H1 (cell line): ENCODE results near the gene OR2V2. TPM values are rescaled to one million over a fixed set of nuclear protein-coding genes. Genes with fewer than 3 reads are reported as not detected.

ENCODE experiments used
- CHD2 ChIP-seq: IDR thresholded peaks from 2 replicates; pipeline ENCODE4 v1.6.1; 2012; ENCODE audit warnings: low read length, improper control_type of control experiment
- EGR1 ChIP-seq: IDR thresholded peaks from 2 replicates; pipeline ENCODE4 v1.6.1; 2011; ENCODE audit warnings: low read depth, low read length, borderline replicate concordance
- GTF2F1 ChIP-seq: IDR thresholded peaks from 2 replicates; pipeline ENCODE4 v1.6.1; 2012; ENCODE audit warnings: low read depth, low read length, improper control_type of control experiment, borderline replicate concordance
- RNF2 ChIP-seq: fragments of 200-900, 300-1000 bp; sonication (generic); IDR thresholded peaks from 2 replicates; pipeline ENCODE4 v1.7.1; 2016; ENCODE audit warnings: borderline replicate concordance, low read depth, mild to moderate bottlenecking, antibody characterized with exemption, low read length; ENCODE audit not compliant: poor library complexity, severe bottlenecking; ENCODE audit errors: missing control alignments
- SIX5 ChIP-seq: IDR thresholded peaks from 2 replicates; pipeline ENCODE4 v1.6.1; 2011; ENCODE audit warnings: mild to moderate bottlenecking, low read depth, low read length
- TAF7 ChIP-seq: optimal IDR thresholded peaks from 2 replicates; pipeline ENCODE3; 2011; ENCODE audit warnings: low read depth, mild to moderate bottlenecking, inconsistent platforms, low read length, moderate library complexity, borderline replicate concordance
- polyA plus RNA-seq, 7 experiments: library from polyadenylated mRNA; depleted of rRNA in 3 of 7; stranded (reverse) in 5 of 7; unstranded in 2 of 7; fragments of >200 nt in 5 of 7; fragments of 200-250 nt in 2 of 7; gene quantifications; 1 replicate in 5 of 7; 2 replicates in 1 of 7; 4 replicates in 1 of 7; pipeline versions ENCODE4 v1.2.1 to v1.2.3, GENCODE V29; 2011 to 2013; ENCODE audit warnings: missing spikeins in 2 of 7, mixed read lengths in 2 of 7
- total RNA-seq: library from RNA; stranded (reverse); fragmentation: NEBNext Ultra II Directional; extraction: Animal tissue kit (Norgen Biotek cat#: 25700); gene quantifications from 2 replicates; pipeline ENCODE4 v1.2.1, GENCODE V29; 2021

Gene OR2V2
- total and polyA plus RNA-seq, 2 of the 8 experiments (the other 6 are each of a cell fraction or from before 2014, with no cell fraction given), result not detected

- TF ChIP-seq SIX5 (no peak), TAF7 (no peak), GTF2F1 (no peak), EGR1 (no peak), CHD2 (no peak), RNF2 (no peak)
These were observed 60.5 kb downstream of the OR2V2 start (continued) for GRCh38 chr5:181207960-181208253.

Other genes starting within 250 kb of the OR2V2 start
- 0.27 and 0.48 TPM in 2 replicates for gene BTNL8, start 248.4 kb upstream of the OR2V2 start, total RNA-seq
- 0.32 and 0.42 TPM in 2 replicates for gene BTNL8, start 248.4 kb upstream of the OR2V2 start, polyA plus RNA-seq (2011; rRNA removed)
- not detected in 2 replicates for gene BTNL3, start 158.7 kb upstream of the OR2V2 start, total RNA-seq
- gene BTNL3, start 158.7 kb upstream of the OR2V2 start, polyA plus RNA-seq (2011; rRNA removed), result not detected in 2 replicates
- gene BTNL9, start 107.3 kb upstream of the OR2V2 start, total RNA-seq, result 0.65 and 0.89 TPM in 2 replicates
- 0.23 and 0.46 TPM in 2 replicates for gene BTNL9, start 107.3 kb upstream of the OR2V2 start, polyA plus RNA-seq (2011; rRNA removed)
- not detected in 2 replicates for gene OR2V1, start 16.4 kb upstream of the OR2V2 start, total RNA-seq
- not detected in 2 replicates for gene OR2V1, start 16.4 kb upstream of the OR2V2 start, polyA plus RNA-seq (2011; rRNA removed)
- gene TRIM7, start 57.6 kb downstream of the OR2V2 start, total RNA-seq, result 0.44 and 0.47 TPM in 2 replicates
- 0.36 and 0.57 TPM in 2 replicates for gene TRIM7, start 57.6 kb downstream of the OR2V2 start, polyA plus RNA-seq (2011; rRNA removed)
- gene TRIM41, start 75.7 kb downstream of the OR2V2 start, total RNA-seq, result 21.2 and 21.6 TPM in 2 replicates
- gene TRIM41, start 75.7 kb downstream of the OR2V2 start, polyA plus RNA-seq (2011; rRNA removed), result 12.9 and 18.0 TPM in 2 replicates
- gene RACK1, start 96.3 kb downstream of the OR2V2 start, total RNA-seq, result 2,564 and 2,589 TPM in 2 replicates
- 7,578 and 7,971 TPM in 2 replicates for gene RACK1, start 96.3 kb downstream of the OR2V2 start, polyA plus RNA-seq (2011; rRNA removed)
- gene TRIM52, start 113.6 kb downstream of the OR2V2 start, total RNA-seq, result 5.7 and 6.2 TPM in 2 replicates
- 2.3 and 4.2 TPM in 2 replicates for gene TRIM52, start 113.6 kb downstream of the OR2V2 start, polyA plus RNA-seq (2011; rRNA removed)
- not detected in 2 replicates for gene OR4F3, start 219.7 kb downstream of the OR2V2 start, total RNA-seq
- not detected in 2 replicates for gene OR4F3, start 219.7 kb downstream of the OR2V2 start, polyA plus RNA-seq (2011; rRNA removed)